Lung (tissue), 12 donors: ENCODE measurements around the gene VRK3. TPM values are rescaled to one million over a fixed set of nuclear protein-coding genes. Genes with fewer than 3 reads are reported as not detected.
A peak's percentile ranks its signal among the peaks of the same experiment; 100 is the strongest.

Experiments used
- ATAC-seq: fragments of 200-7000 bp; cut with Tn5 transposase; one replicate; pipeline ENCODE4 v1.9.1; 2020; ENCODE audit warnings: moderate number of reproducible peaks; ENCODE audit not compliant: insufficient read depth, low FRiP score
- DNase-seq, 3 donors: peaks; one replicate each; pipeline ENCODE4 v3.0.0-alpha.2; 2013 to 2017
- H3K27ac ChIP-seq, 2 donors: one replicate each; pipeline ENCODE4 v1.5.1; 2013; ENCODE audit warnings: mild to moderate bottlenecking in 2 of 2, moderate library complexity in 2 of 2, control low read depth in 1 of 2, inconsistent platforms in 1 of 2, low read depth in 1 of 2, low read length in 1 of 2
- H3K27me3 ChIP-seq, 3 donors: one replicate each; pipeline ENCODE4 v1.5.1; 2013; ENCODE audit warnings: low read length in 2 of 3; ENCODE audit not compliant: control insufficient read depth in 3 of 3, insufficient read depth in 3 of 3
- H3K36me3 ChIP-seq, 4 donors: one replicate each; pipeline ENCODE4 v1.5.1; 2013; ENCODE audit warnings: low read length in 4 of 4, mild to moderate bottlenecking in 1 of 4, moderate library complexity in 1 of 4; ENCODE audit not compliant: control insufficient read depth in 4 of 4, insufficient read depth in 4 of 4
- H3K4me1 ChIP-seq, 5 donors: one replicate each; pipeline ENCODE4 v1.5.1; 2013; ENCODE audit warnings: low read length in 5 of 5, mild to moderate bottlenecking in 2 of 5, moderate library complexity in 1 of 5; ENCODE audit not compliant: control insufficient read depth in 5 of 5, insufficient read depth in 5 of 5
- H3K4me3 ChIP-seq: one replicate; pipeline ENCODE4 v1.5.1; 2013; ENCODE audit warnings: mild to moderate bottlenecking, control low read depth, moderate library complexity
- H3K9ac ChIP-seq, 2 donors: one replicate each; pipeline ENCODE4 v1.5.1; 2013; ENCODE audit warnings: low read length in 2 of 2, control low read depth in 1 of 2; ENCODE audit not compliant: insufficient read depth in 1 of 2
- H3K9me3 ChIP-seq, 4 donors: one replicate each; pipeline ENCODE4 v1.5.1; 2013; ENCODE audit warnings: low read length in 3 of 4, mild to moderate bottlenecking in 1 of 4, moderate library complexity in 1 of 4; ENCODE audit not compliant: control insufficient read depth in 4 of 4, insufficient read depth in 3 of 4
- CTCF ChIP-seq: IDR thresholded peaks from 2 replicates; pipeline ENCODE4 v1.5.1; 2012; ENCODE audit warnings: mild to moderate bottlenecking; ENCODE audit errors: control extremely low read depth, extremely low read depth
- WGBS, 2 donors: extraction: QIAGEN DNeasy Blood & Tissue Kit; methylation state at CpG; one replicate each; pipeline ENCODE4 v1.1.7; 2013; 5-methylcytosine and 5-hydroxymethylcytosine counted together
- polyA plus RNA-seq, 2 donors: library from polyadenylated mRNA; stranded (reverse); fragments of 200-250 nt; gene quantifications; one replicate each; pipeline ENCODE4 v1.2.1, GENCODE V29; 2013
- total RNA-seq, 2 donors: library from RNA; depleted of rRNA in 1 of 2; stranded (reverse); fragments of >200 nt in 1 of 2; gene quantifications; one replicate each; pipeline ENCODE4 v1.2.1, GENCODE V29; 2014 to 2021
- donor health status: control.
- donor health status: control.
- donor health status: Bipolar disorder and iron deficiency.
- donor health status: healthy.
- donor health status: DM: yes; HTN: yes; CAD: no.

The VRK3 gene
- total and polyA plus RNA-seq, 4 donors: 15.7 to 48.0 (median 34.4) TPM

GRCh38 chr19:50024719-50025021 lies 502 bp downstream of the VRK3 start:
- WGBS, 2 donors: 1% methylated on average over 10 of the region's 10 CpGs

GRCh38 chr19:50022823-50023222 lies 2.3 kb downstream of the VRK3 start:
- WGBS, 2 donors: 70 to 71% methylated on average over 7 of the region's 7 CpGs

More at GRCh38 chr19:50024719-50025021, 502 bp downstream of the VRK3 start:
- peaks cover 4 to 19% (median 6%) of the 10 kb centered on the region in 5 donors for H3K4me1 ChIP-seq
- peaks cover 0 to 14% (median 3%) of the 10 kb centered on the region in 4 donors for H3K36me3 ChIP-seq
- no peak for ATAC-seq
- no peak for TF ChIP-seq CTCF
- no peak for DNase-seq
- no peaks in the 10 kb centered on the region for H3K27me3 ChIP-seq
- no peaks in the 10 kb centered on the region for H3K9me3 ChIP-seq
- H3K4me3 ChIP-seq: peak overlapping the region; percentile 85
- H3K27ac ChIP-seq: peak overlapping the region; percentile 90 to 92
- H3K9ac ChIP-seq: peak overlapping the region; percentile 77 to 89

GRCh38 chr19:50020481-50020880 lies 4.7 kb downstream of the VRK3 start:
- no peak for DNase-seq
- H3K9ac ChIP-seq: no peak overlapping the region
- 69 to 90% methylated on average over 6 of the region's 6 CpGs for WGBS, 2 donors
- H3K4me3 ChIP-seq: no peak overlapping the region
- TF ChIP-seq CTCF: no peak
- ATAC-seq: no peak
- no peaks in the 10 kb centered on the region for H3K27me3 ChIP-seq
- H3K9me3 ChIP-seq: no peaks in the 10 kb centered on the region
- no peak overlapping the region for H3K27ac ChIP-seq
- peaks cover 0 to 10% (median 3%) of the 10 kb centered on the region in 5 donors for H3K4me1 ChIP-seq
- H3K36me3 ChIP-seq: peaks cover 5 to 30% (median 18%) of the 10 kb centered on the region in 4 donors

More at GRCh38 chr19:50022823-50023222, 2.3 kb downstream of the VRK3 start:
- H3K9ac ChIP-seq: no peak overlapping the region
- ATAC-seq: no peak
- H3K27me3 ChIP-seq: no peaks in the 10 kb centered on the region
- no peak overlapping the region for H3K27ac ChIP-seq
- H3K4me3 ChIP-seq: no peak overlapping the region
- H3K4me1 ChIP-seq: peaks cover 4 to 19% (median 6%) of the 10 kb centered on the region in 5 donors
- peaks cover 3 to 17% (median 6%) of the 10 kb centered on the region in 4 donors for H3K36me3 ChIP-seq
- H3K9me3 ChIP-seq: no peaks in the 10 kb centered on the region
- no peak for DNase-seq
- no peak for TF ChIP-seq CTCF

DNA sequence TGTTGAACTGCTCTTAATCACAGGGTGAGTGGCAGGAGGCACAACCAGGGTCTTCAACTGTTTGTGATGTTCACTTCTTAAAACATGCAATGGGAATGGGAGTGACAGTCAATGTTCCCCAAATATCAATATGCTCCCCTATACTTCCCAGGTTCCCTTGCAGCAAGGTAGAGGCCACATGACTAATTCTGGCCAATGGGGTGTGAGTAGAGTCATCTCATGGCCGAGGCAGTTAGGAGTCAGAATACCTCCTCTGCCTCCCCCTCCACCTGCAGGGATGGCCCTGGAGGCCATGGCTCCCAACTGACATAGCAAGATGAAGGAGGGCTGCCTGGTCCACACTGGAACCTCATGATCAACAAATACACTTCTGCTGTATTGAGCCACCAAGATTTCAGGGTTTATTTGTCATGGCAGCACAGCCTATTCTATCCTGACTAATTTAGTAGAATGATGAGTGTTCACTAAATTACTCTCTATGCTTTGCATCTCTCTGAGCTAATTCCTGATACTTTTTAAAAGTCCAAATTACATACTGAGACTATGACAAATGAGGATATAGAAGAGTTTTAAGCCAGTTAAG lies 8.9 kb downstream of the VRK3 start:
- H3K36me3 ChIP-seq: peaks cover 14 to 46% (median 32%) of the 10 kb centered on the region in 4 donors
- H3K4me3 ChIP-seq: no peak overlapping the region
- WGBS, 2 donors: 93 to 95% methylated on average over 1 of the region's 1 CpG
- no peak for ATAC-seq
- peaks cover 0 to 2% (median 0%) of the 10 kb centered on the region in 5 donors for H3K4me1 ChIP-seq
- no peaks in the 10 kb centered on the region for H3K9me3 ChIP-seq
- no peaks in the 10 kb centered on the region for H3K27me3 ChIP-seq
- no peak overlapping the region for H3K27ac ChIP-seq
- TF ChIP-seq CTCF: no peak
- no peak overlapping the region for H3K9ac ChIP-seq
- no peak for DNase-seq
